Astrocyte of the hippocampus (primary cell): ENCODE results near the gene TUBG2.

Experiments
- DNase-seq: peaks from one replicate; pipeline ENCODE4 v3.0.0; 2011; ENCODE audit warnings: low read depth, low spot score

Gene TUBG2

GRCh38 chr17:42695500-42695899 lies 36.4 kb downstream of the TUBG2 start:
- no peak for DNase-seq

- no peak for DNase-seq
Measured at GRCh38 chr17:42697108-42697811, 38.2 kb downstream of the TUBG2 start.

GRCh38 chr17:42698736-42699414 lies 39.8 kb downstream of the TUBG2 start:
- DNase-seq, result peak; percentile 69

GRCh38 chr17:42699415-42699740 lies 40.3 kb downstream of the TUBG2 start:
- DNase-seq, result no peak

GRCh38 chr17:42700586-42701289 lies 41.7 kb downstream of the TUBG2 start:
- no peak for DNase-seq

- DNase-seq, result no peak
Measured at GRCh38 chr17:42702446-42702845, 43.4 kb downstream of the TUBG2 start.

- DNase-seq, result no peak
Measured at GRCh38 chr17:42704490-42704836, 45.4 kb downstream of the TUBG2 start.

- DNase-seq, result no peak
Measured at GRCh38 chr17:42704837-42705494, 45.9 kb downstream of the TUBG2 start.

- DNase-seq, result no peak
Measured at GRCh38 chr17:42706732-42707131, 47.6 kb downstream of the TUBG2 start.

GRCh38 chr17:42708588-42708987 lies 49.5 kb downstream of the TUBG2 start:
- no peak for DNase-seq

- DNase-seq, result no peak
Measured at GRCh38 chr17:42709561-42709960, 50.5 kb downstream of the TUBG2 start.
